Osteocyte (in vitro differentiated cells): Measurements from ENCODE around the gene STAT4. TPM values are rescaled to one million over a fixed set of nuclear protein-coding genes. Genes with fewer than 3 reads are reported as not detected.

Source experiments
- DNase-seq: peaks from one replicate; pipeline ENCODE4 v3.0.0; 2021; ENCODE audit warnings: mixed read lengths; ENCODE audit not compliant: unreplicated experiment; ENCODE audit errors: extremely low spot score
- H3K27ac Mint-ChIP-seq: one replicate; pipeline ENCODE4 v1.8.0; 2021; ENCODE audit warnings: mild to moderate bottlenecking, mixed read lengths; ENCODE audit not compliant: unreplicated experiment
- H3K27me3 Mint-ChIP-seq: one replicate; pipeline ENCODE4 v1.8.0; 2021; ENCODE audit warnings: mixed read lengths; ENCODE audit not compliant: unreplicated experiment
- H3K36me3 Mint-ChIP-seq: one replicate; pipeline ENCODE4 v1.8.0; 2021; ENCODE audit warnings: mixed read lengths; ENCODE audit not compliant: unreplicated experiment
- H3K4me1 Mint-ChIP-seq: one replicate; pipeline ENCODE4 v1.8.0; 2021; ENCODE audit warnings: mixed read lengths; ENCODE audit not compliant: unreplicated experiment
- H3K4me3 Mint-ChIP-seq: one replicate; pipeline ENCODE4 v1.8.0; 2021; ENCODE audit warnings: mild to moderate bottlenecking, moderate library complexity, mixed read lengths; ENCODE audit not compliant: unreplicated experiment
- H3K9me3 Mint-ChIP-seq: one replicate; pipeline ENCODE4 v1.8.0; 2021; ENCODE audit warnings: mixed read lengths; ENCODE audit not compliant: unreplicated experiment
- total RNA-seq: library from RNA; stranded (reverse); gene quantifications from 2 replicates; pipeline ENCODE4 v1.2.1, GENCODE V29; 2021
- TF ChIP-seq, protein P1 (sequence below): fragments of 200-600 bp; sonication (generic); IDR thresholded peaks from 2 replicates; pipeline ENCODE4 v1.5.0; 2021; ENCODE audit warnings: antibody characterized with exemption, mild to moderate bottlenecking, moderate library complexity

The STAT4 gene
- total RNA-seq, 1 donor from 2014 or later, result 1.3 TPM

- Mint-ChIP-seq H3K36me3 (no peaks in the 10 kb centered on the region), H3K4me3 (no peak overlapping the region), H3K4me1 (no peaks in the 10 kb centered on the region), H3K27me3 (peaks cover under 1% of the 10 kb centered on the region), H3K27ac (no peak overlapping the region), H3K9me3 (no peaks in the 10 kb centered on the region)
- TF ChIP-seq, protein P1, sequence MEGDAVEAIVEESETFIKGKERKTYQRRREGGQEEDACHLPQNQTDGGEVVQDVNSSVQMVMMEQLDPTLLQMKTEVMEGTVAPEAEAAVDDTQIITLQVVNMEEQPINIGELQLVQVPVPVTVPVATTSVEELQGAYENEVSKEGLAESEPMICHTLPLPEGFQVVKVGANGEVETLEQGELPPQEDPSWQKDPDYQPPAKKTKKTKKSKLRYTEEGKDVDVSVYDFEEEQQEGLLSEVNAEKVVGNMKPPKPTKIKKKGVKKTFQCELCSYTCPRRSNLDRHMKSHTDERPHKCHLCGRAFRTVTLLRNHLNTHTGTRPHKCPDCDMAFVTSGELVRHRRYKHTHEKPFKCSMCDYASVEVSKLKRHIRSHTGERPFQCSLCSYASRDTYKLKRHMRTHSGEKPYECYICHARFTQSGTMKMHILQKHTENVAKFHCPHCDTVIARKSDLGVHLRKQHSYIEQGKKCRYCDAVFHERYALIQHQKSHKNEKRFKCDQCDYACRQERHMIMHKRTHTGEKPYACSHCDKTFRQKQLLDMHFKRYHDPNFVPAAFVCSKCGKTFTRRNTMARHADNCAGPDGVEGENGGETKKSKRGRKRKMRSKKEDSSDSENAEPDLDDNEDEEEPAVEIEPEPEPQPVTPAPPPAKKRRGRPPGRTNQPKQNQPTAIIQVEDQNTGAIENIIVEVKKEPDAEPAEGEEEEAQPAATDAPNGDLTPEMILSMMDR, result no peak
- no peak for DNase-seq
Measured at GRCh38 chr2:191128172-191128910, 22.5 kb downstream of the STAT4 start.

DNA sequence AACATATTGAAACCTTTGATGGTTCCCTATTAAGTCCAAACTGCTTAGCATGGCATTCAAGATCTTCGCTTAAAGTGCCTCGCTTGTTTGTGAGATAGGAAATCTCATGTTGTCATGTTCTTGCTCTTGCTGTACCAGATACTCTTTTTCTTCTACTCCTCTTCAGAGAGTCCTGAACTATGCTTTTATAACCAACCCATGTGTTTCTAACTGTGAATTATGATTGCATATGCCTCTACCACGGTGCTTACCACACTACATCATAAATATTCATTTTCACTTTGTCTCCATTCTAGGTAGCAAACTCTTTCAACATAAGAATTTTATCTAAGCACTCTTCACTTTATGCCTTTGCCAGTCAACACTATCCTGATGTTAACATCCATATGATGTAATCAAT lies 23.6 kb downstream of the STAT4 start:
- Mint-ChIP-seq H3K27ac (no peak overlapping the region), H3K4me1 (no peaks in the 10 kb centered on the region), H3K36me3 (no peaks in the 10 kb centered on the region), H3K9me3 (no peaks in the 10 kb centered on the region), H3K27me3 (peaks cover 2% of the 10 kb centered on the region), H3K4me3 (no peak overlapping the region)
- TF ChIP-seq, protein P1, result no peak
- DNase-seq, result no peak

GRCh38 chr2:191126386-191127085 lies 24.3 kb downstream of the STAT4 start:
- no peaks in the 10 kb centered on the region for H3K36me3 Mint-ChIP-seq
- no peak overlapping the region for H3K4me3 Mint-ChIP-seq
- no peaks in the 10 kb centered on the region for H3K9me3 Mint-ChIP-seq
- TF ChIP-seq, protein P1, result no peak
- DNase-seq, result no peak
- H3K27me3 Mint-ChIP-seq, result peaks cover 2% of the 10 kb centered on the region
- no peak overlapping the region for H3K27ac Mint-ChIP-seq
- no peaks in the 10 kb centered on the region for H3K4me1 Mint-ChIP-seq

DNA sequence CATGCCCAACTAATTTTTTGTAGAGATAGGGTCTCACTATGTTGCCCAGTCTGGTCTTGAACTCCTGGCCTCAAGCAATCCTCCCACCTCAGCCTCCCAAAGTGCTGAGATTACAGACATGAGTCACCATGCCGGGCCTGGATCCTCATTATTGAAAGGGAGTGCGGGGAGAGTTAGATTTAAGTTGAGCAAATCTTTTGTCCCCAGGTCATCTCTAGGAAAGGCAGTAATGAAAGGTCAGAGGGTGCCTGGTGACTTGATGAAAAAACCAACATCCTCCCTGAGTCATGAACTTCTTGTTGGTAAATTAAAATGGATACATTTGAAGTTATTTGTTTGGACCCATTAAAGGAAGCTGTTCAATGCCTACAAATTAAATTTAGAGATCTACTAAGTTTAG lies 25.1 kb downstream of the STAT4 start:
- H3K4me3 Mint-ChIP-seq, result no peak overlapping the region
- H3K27ac Mint-ChIP-seq, result no peak overlapping the region
- DNase-seq, result no peak
- TF ChIP-seq, protein P1, result no peak
- H3K36me3 Mint-ChIP-seq, result no peaks in the 10 kb centered on the region
- no peaks in the 10 kb centered on the region for H3K4me1 Mint-ChIP-seq
- H3K9me3 Mint-ChIP-seq, result no peaks in the 10 kb centered on the region
- H3K27me3 Mint-ChIP-seq, result peaks cover 2% of the 10 kb centered on the region

DNA sequence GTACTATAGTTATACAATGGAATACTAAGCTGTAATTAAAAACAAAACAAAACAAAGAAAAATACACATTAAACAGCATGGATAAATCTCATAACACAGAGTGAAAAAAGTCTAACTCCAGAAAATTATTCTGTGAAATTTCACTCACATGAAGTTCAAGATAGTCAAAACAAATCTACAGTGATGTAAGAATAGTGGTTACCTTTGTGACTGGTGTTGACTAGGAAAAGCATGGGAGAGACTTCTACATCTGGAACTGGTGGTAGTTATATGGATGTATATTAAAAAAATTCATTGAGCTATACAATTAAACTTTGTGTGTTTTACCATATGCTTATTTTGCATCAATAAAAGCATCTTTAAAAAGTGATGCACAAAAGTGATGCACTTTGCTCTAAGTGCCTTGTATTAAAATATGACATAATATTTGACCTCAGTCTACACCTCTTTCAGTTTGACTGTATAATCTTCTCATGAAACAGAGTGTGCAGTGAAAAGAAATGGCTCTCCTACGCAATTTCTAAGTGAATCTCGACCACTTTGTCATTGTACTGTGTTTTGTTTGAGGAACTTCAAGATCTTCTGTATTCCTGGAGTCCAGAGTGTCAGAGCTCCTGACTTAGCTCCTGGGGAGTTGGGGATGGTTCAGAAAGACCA lies 28.0 kb downstream of the STAT4 start:
- no peaks in the 10 kb centered on the region for H3K9me3 Mint-ChIP-seq
- no peak overlapping the region for H3K27ac Mint-ChIP-seq
- no peaks in the 10 kb centered on the region for H3K4me1 Mint-ChIP-seq
- H3K27me3 Mint-ChIP-seq, result peaks cover 4% of the 10 kb centered on the region
- no peaks in the 10 kb centered on the region for H3K36me3 Mint-ChIP-seq
- DNase-seq, result no peak
- TF ChIP-seq, protein P1, result no peak
- no peak overlapping the region for H3K4me3 Mint-ChIP-seq
